Neural crest cell (in vitro differentiated cells): ENCODE data around the gene OR2A14. TPM values are rescaled to one million over a fixed set of nuclear protein-coding genes. Genes with fewer than 3 reads are reported as not detected.

Source experiments
- DNase-seq: peaks from one replicate; pipeline ENCODE4 v3.0.0; 2021; ENCODE audit warnings: low read depth, mixed read lengths, low spot score
- H3K27ac Mint-ChIP-seq: one replicate; pipeline ENCODE4 v1.8.0; 2021; ENCODE audit warnings: mild to moderate bottlenecking, mixed read lengths; ENCODE audit not compliant: unreplicated experiment
- H3K27me3 Mint-ChIP-seq: 2 replicates; pipeline ENCODE4 v1.8.0; 2021; ENCODE audit warnings: low read depth, mild to moderate bottlenecking, mixed read lengths
- H3K36me3 Mint-ChIP-seq: 2 replicates; pipeline ENCODE4 v1.8.0; 2021; ENCODE audit warnings: low read depth, mild to moderate bottlenecking, mixed read lengths
- H3K4me1 Mint-ChIP-seq: 2 replicates; pipeline ENCODE4 v1.8.0; 2021; ENCODE audit warnings: mixed read lengths
- H3K4me3 Mint-ChIP-seq: one replicate; pipeline ENCODE4 v1.8.0; 2021; ENCODE audit warnings: mild to moderate bottlenecking, mixed read lengths
- H3K9me3 Mint-ChIP-seq: 2 replicates; pipeline ENCODE4 v1.8.0; 2021; ENCODE audit warnings: mixed read lengths
- total RNA-seq: library from RNA; stranded (reverse); gene quantifications from 2 replicates; pipeline ENCODE4 v1.2.1, GENCODE V29; 2021
- TF ChIP-seq, protein P1 (sequence below): fragments of 200-600 bp; sonication (generic); conservative IDR thresholded peaks from 2 replicates; pipeline ENCODE4 v1.5.0; 2021; ENCODE audit warnings: antibody characterized with exemption, mild to moderate bottlenecking

Gene OR2A14
- total RNA-seq, 1 donor from 2014 or later: not detected

DNA sequence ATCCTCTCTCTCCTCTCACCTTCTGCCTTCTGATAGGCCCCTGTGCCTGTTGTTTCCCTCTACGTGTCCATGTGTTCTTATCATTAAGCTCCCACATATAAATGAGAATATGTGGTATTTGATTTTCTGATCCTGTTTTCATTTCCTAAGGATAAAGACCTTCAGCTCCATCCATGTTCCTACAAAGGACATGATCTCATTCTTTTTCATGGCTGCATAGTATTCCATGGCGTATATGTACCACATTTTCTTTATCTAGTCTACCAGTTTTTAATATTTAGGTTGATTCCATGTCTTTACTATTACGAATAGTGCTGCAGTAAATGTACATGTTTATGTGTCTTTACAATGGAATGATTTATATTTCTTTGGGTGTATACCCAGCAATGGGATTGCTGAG lies 32.3 kb upstream of the OR2A14 start:
- H3K9me3 Mint-ChIP-seq: peaks cover 4% of the 10 kb centered on the region
- no peaks in the 10 kb centered on the region for H3K4me1 Mint-ChIP-seq
- H3K27ac Mint-ChIP-seq: no peak overlapping the region
- H3K4me3 Mint-ChIP-seq: no peak overlapping the region
- peaks cover 10% of the 10 kb centered on the region for H3K27me3 Mint-ChIP-seq
- H3K36me3 Mint-ChIP-seq: no peaks in the 10 kb centered on the region
- TF ChIP-seq, protein P1, sequence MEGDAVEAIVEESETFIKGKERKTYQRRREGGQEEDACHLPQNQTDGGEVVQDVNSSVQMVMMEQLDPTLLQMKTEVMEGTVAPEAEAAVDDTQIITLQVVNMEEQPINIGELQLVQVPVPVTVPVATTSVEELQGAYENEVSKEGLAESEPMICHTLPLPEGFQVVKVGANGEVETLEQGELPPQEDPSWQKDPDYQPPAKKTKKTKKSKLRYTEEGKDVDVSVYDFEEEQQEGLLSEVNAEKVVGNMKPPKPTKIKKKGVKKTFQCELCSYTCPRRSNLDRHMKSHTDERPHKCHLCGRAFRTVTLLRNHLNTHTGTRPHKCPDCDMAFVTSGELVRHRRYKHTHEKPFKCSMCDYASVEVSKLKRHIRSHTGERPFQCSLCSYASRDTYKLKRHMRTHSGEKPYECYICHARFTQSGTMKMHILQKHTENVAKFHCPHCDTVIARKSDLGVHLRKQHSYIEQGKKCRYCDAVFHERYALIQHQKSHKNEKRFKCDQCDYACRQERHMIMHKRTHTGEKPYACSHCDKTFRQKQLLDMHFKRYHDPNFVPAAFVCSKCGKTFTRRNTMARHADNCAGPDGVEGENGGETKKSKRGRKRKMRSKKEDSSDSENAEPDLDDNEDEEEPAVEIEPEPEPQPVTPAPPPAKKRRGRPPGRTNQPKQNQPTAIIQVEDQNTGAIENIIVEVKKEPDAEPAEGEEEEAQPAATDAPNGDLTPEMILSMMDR: no peak
- no peak for DNase-seq

DNA sequence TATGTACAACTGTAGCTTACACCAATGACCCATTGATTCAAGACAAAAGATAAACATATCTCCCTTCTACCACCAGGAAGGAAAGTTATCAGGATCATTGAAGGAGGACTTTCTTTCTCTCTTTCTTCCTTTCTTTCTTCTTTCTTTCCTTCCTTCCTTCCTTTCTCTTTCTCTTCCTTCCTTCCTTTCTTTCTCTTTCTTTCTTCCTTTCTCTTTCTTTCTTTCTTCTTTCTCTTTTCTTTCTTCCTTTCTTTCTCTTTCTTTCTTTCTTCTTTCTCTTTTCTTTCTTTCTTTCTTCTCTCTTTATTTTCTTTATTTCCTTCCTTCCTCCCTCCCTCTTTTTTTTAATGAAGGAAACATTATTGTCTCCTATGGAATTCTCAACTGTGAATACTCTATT lies 24.2 kb upstream of the OR2A14 start:
- DNase-seq: no peak
- H3K36me3 Mint-ChIP-seq: no peaks in the 10 kb centered on the region
- H3K27ac Mint-ChIP-seq: no peak overlapping the region
- peaks cover 5% of the 10 kb centered on the region for H3K27me3 Mint-ChIP-seq
- H3K9me3 Mint-ChIP-seq: peaks cover 7% of the 10 kb centered on the region
- TF ChIP-seq, protein P1: no peak
- no peak overlapping the region for H3K4me3 Mint-ChIP-seq
- H3K4me1 Mint-ChIP-seq: no peaks in the 10 kb centered on the region

DNA sequence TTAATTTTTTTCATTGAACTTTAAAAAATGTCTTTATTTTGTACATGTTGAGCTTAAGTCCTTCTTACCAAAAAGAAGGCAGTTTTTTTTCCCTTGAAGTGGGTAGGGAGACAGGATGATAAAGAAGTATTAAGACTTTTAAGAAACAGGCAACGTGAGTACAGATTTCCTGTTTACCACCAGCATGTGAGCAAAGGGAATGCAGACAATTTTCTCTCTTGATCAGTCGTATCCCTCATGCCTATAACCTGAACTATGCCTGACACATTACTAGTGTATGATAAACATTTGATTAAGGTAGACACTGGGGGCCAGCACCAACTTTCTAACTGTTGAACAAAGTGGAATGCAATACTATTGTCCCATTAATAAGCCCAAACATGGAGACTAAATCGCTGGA lies 22.4 kb upstream of the OR2A14 start:
- Mint-ChIP-seq H3K4me3 (no peak overlapping the region), H3K27me3 (peaks cover 5% of the 10 kb centered on the region), H3K27ac (no peak overlapping the region), H3K36me3 (no peaks in the 10 kb centered on the region), H3K9me3 (peaks cover 7% of the 10 kb centered on the region), H3K4me1 (no peaks in the 10 kb centered on the region)
- no peak for DNase-seq
- TF ChIP-seq, protein P1: no peak

DNA sequence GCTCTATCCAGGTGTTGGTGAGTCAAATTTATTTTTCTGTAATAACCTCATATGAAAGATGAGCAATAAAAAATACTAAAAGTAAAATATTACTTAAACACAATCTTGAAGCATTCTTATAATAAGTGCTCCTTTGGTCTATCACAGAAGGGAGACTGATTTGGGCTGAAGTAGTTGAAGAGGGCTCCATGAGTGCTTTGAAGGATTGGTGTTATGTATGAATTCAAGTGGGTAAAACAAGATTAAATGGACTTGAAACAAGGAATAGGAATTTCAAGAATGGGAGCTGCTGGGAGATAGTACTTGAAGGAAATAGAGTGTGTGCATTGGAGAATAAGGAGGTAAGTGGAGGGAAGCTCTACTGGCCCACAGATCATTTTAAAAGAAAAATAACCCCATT lies 20.9 kb upstream of the OR2A14 start:
- no peaks in the 10 kb centered on the region for H3K36me3 Mint-ChIP-seq
- peaks cover 4% of the 10 kb centered on the region for H3K9me3 Mint-ChIP-seq
- H3K27ac Mint-ChIP-seq: no peak overlapping the region
- TF ChIP-seq, protein P1: no peak
- peaks cover 5% of the 10 kb centered on the region for H3K27me3 Mint-ChIP-seq
- no peak overlapping the region for H3K4me3 Mint-ChIP-seq
- DNase-seq: no peak
- no peaks in the 10 kb centered on the region for H3K4me1 Mint-ChIP-seq

DNA sequence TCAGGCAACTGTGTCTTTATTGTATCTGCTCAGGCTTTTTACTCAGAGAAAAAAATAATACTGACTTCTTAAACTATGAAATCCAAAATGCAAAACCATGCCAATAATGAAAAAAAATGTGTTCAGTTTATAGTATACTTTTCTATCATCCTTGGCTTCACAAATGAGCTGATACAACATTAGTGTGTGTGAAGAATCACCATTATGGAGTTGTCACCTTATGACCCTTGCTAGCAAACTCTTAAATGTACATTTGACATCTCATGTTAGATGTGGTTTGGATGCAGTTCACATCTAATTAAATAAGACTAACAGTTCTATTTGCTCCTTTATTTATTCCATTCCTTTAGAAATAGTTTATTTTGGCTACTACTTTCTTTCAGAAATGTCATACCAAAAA lies 17.8 kb upstream of the OR2A14 start:
- peaks cover 5% of the 10 kb centered on the region for H3K27me3 Mint-ChIP-seq
- H3K36me3 Mint-ChIP-seq: no peaks in the 10 kb centered on the region
- H3K27ac Mint-ChIP-seq: no peak overlapping the region
- no peak overlapping the region for H3K4me3 Mint-ChIP-seq
- H3K4me1 Mint-ChIP-seq: no peaks in the 10 kb centered on the region
- H3K9me3 Mint-ChIP-seq: no peaks in the 10 kb centered on the region
- DNase-seq: no peak
- TF ChIP-seq, protein P1: no peak

DNA sequence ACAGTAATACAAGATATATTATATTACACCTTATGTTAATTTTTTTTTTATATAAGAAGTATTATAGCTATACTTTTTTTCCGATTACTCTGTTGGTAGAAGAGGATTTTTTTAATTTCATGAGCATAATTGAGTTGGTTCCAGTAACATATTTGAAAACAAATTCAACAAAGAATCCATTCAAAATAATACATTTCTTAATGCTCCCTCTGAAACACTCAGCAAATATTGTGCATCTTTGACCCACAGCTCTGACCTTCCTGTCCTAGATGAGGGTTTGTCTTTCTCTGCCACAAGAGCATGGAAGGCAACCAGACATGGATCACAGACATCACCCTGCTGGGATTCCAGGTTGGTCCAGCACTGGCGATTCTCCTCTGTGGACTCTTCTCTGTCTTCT lies 13.7 kb upstream of the OR2A14 start, which contains the start of gene OR2A2:
Gene OR2A2, plus strand, starts transcription at position 301 of the 400 bp plus-strand sequence. Its CDS starts 0 bp downstream, at position 301.
- DNase-seq: no peak
- no peak within 1 kb of the TSS for H3K4me3 Mint-ChIP-seq
- no peak within 1 kb of the TSS for H3K27ac Mint-ChIP-seq
- H3K27me3 Mint-ChIP-seq: peaks cover 11% of the 10 kb centered on the region
- H3K36me3 Mint-ChIP-seq: no peaks in the 10 kb centered on the region
- TF ChIP-seq, protein P1: no peak
- H3K9me3 Mint-ChIP-seq: no peaks in the 10 kb centered on the region
- no peaks in the 10 kb centered on the region for H3K4me1 Mint-ChIP-seq
